ENCODE results near the gene KCNS3. TPM values are rescaled to one million over a fixed set of nuclear protein-coding genes. Genes with fewer than 3 reads are reported as not detected.

The KCNS3 gene
- total and polyA plus RNA-seq, 9 donors = 0.23 to 5.9 (median 1.2) TPM

- H3K27ac ChIP-seq = no peak overlapping the region
- intact Hi-C loops (cut with DNase I) = no loop called here
- WGBS, 3 donors = 47 to 65% (median 58%) methylated on average over 4 of the region's 4 CpGs
- DNase-seq = no peak
- H3K4me1 ChIP-seq (ENCODE audit: insufficient read depth) = no peaks in the 10 kb centered on the region
- no peak overlapping the region for H3K4me3 ChIP-seq
- H3K36me3 ChIP-seq = no peaks in the 10 kb centered on the region
- no peaks in the 10 kb centered on the region for H3K9me3 ChIP-seq
- no peak for TF ChIP-seq POLR2A (IDR thresholded peaks at IDR 0.05)
- TF ChIP-seq EP300 (IDR thresholded peaks at IDR 0.05) = no peak
- no peak for TF ChIP-seq CTCF (IDR thresholded peaks at IDR 0.05)
- H3K27me3 ChIP-seq = no peaks in the 10 kb centered on the region
Observed at GRCh38 chr2:17958466-17959092, 80.1 kb downstream of the KCNS3 start.

- WGBS, 3 donors = 22 to 24% (median 23%) methylated on average over 3 of the region's 3 CpGs
- no peaks in the 10 kb centered on the region for H3K27me3 ChIP-seq
- no peak overlapping the region for H3K4me3 ChIP-seq
- no peak for TF ChIP-seq EP300 (IDR thresholded peaks at IDR 0.05)
- TF ChIP-seq CTCF (IDR thresholded peaks at IDR 0.05) = no peak
- no peak for TF ChIP-seq POLR2A (IDR thresholded peaks at IDR 0.05)
- H3K36me3 ChIP-seq = no peaks in the 10 kb centered on the region
- no peaks in the 10 kb centered on the region for H3K9me3 ChIP-seq
- no peaks in the 10 kb centered on the region for H3K4me1 ChIP-seq (ENCODE audit: insufficient read depth)
- H3K27ac ChIP-seq = no peak overlapping the region
- intact Hi-C loops (cut with DNase I) = no loop called here
- DNase-seq = no peak
Observed at GRCh38 chr2:17959356-17959755, 80.9 kb downstream of the KCNS3 start.

- 54 to 67% (median 63%) methylated on average over 5 of the region's 5 CpGs for WGBS, 3 donors
- Histone ChIP-seq H3K4me1 (ENCODE audit: insufficient read depth) (no peaks in the 10 kb centered on the region), H3K9me3 (no peaks in the 10 kb centered on the region), H3K27ac (no peak overlapping the region), H3K27me3 (no peaks in the 10 kb centered on the region), H3K4me3 (no peak overlapping the region), H3K36me3 (no peaks in the 10 kb centered on the region)
- intact Hi-C loops (cut with DNase I) = no loop called here
- TF ChIP-seq EP300 (IDR thresholded peaks at IDR 0.05) (no peak), CTCF (IDR thresholded peaks at IDR 0.05) (no peak), POLR2A (IDR thresholded peaks at IDR 0.05) (no peak)
- DNase-seq = no peak
Observed at GRCh38 chr2:17959833-17960232, 81.4 kb downstream of the KCNS3 start.

GRCh38 chr2:17960925-17961324 lies 82.5 kb downstream of the KCNS3 start:
- no peak overlapping the region for H3K4me3 ChIP-seq
- DNase-seq = no peak
- no peak overlapping the region for H3K27ac ChIP-seq
- no peaks in the 10 kb centered on the region for H3K9me3 ChIP-seq
- no peaks in the 10 kb centered on the region for H3K36me3 ChIP-seq
- intact Hi-C loops (cut with DNase I) = no loop called here
- 69 to 81% (median 77%) methylated on average over 6 of the region's 6 CpGs for WGBS, 3 donors
- no peaks in the 10 kb centered on the region for H3K27me3 ChIP-seq
- TF ChIP-seq CTCF (IDR thresholded peaks at IDR 0.05) = no peak
- no peak for TF ChIP-seq POLR2A (IDR thresholded peaks at IDR 0.05)
- TF ChIP-seq EP300 (IDR thresholded peaks at IDR 0.05) = no peak
- no peaks in the 10 kb centered on the region for H3K4me1 ChIP-seq (ENCODE audit: insufficient read depth)

Data from ovary (tissue), 9 donors.